ENCODE data around the gene CBFA2T2.
"Not testable (repeated sequence)": the region's sequence is repeated elsewhere in the genome, so short reads cannot be mapped to it uniquely, and the experiment has no call there.

The CBFA2T2 gene

DNA sequence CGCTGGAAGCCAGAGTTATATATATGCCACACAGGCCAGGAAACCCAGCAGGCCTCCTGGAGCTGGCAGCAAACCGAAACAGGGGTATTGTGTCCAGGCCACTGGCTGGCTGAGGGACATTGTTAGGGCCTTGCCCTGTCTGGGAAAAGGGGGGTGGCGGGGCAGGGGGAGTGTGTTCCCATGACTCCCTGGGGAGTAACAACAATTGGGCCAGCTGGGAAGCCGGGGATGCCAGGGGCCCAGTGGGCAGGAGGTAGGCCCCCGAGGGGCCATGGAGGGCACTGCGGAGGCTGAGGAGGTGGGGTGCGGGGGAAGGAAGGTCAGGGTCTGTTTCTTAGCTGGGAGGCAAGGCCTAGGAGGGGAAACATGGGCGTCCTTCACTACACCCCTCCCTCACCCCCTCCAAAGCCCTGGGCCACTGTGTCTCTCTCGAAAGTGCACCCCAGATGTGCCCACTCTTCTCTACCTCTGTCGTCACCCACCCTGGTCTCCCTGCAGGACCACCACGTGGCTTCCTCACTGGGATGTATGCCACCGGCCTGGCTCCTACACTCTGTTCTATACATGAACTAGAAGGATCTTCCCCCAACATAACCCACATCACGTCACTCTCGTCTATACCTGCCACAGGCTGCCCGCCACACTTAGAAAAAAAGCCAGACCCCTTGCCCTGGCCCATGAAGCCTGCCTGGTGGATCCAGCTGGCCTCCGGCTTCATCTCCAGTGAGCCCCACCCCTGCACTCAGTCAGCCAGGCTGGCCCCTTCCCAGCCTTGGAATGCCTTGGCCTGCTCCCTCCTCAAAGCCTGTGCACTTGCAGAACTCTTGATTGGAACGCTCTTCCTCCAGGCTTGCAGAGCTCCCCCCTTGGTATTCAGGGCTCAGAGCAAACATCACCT, 204.1 kb downstream of the CBFA2T2 start:
- in situ Hi-C loops (cut with MboI; ENCODE audit: low sequenced_read_pairs), result no loop called here

DNA sequence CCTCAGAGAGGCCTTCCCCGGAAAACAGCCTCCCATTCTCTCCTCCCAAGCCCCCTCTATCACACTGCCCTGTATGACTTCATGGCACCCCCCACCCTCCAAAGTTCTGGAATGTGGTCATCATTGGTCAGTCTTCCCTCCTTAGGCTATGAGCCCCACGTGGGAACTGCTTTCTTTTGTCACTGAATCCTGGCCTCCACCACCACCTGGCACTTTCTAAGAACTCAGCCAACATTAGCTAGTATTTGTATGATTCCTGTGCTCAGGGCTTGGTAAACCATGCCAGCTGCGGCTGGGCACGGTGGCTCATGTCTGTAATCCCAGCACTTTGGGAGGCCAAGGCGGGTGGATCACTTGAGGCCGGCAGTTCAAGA, 204.7 kb downstream of the CBFA2T2 start:
- in situ Hi-C loops (cut with MboI; ENCODE audit: low sequenced_read_pairs), result no loop called here

GRCh38 chr20:33696448-33696847, 206.6 kb downstream of the CBFA2T2 start:
- in situ Hi-C loops (cut with MboI; ENCODE audit: low sequenced_read_pairs), result no loop called here

- in situ Hi-C loops (cut with MboI; ENCODE audit: low sequenced_read_pairs), result no loop called here
Observed at GRCh38 chr20:33697129-33697528, 207.2 kb downstream of the CBFA2T2 start.

DNA sequence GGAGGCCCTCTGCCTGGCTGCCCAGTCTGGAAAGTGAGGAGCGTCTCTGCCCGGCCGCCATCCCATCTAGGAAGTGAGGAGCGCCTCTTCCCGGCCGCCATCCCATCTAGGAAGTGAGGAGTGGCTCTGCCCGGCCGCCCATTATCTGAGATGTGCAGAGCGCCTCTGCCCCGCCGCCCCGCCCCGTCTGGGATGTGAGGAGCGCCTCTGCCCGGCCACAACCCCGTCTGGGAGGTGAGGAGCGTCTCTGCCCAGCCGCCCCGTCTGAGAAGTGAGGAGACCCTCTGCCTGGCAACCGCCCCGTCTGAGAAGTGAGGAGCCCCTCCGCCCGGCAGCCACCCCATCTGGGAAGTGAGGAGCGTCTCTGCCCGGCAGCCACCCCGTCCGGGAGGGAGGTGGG, 209.1 kb downstream of the CBFA2T2 start:
- in situ Hi-C loops (cut with MboI; ENCODE audit: low sequenced_read_pairs), result not testable (repeated sequence)
